KMS-11 (cell line): ENCODE data around the gene STXBP1.
"Not testable (repeated sequence)": the region's sequence is repeated elsewhere in the genome, so short reads cannot be mapped to it uniquely, and the experiment has no call there.

Experiments
- H2AFZ ChIP-seq: fragments of 200-600 bp; sonication (generic); 2 replicates; pipeline ENCODE4 v1.6.1; 2016; ENCODE audit warnings: antibody characterized with exemption, mixed run types, low read depth
- H3K27ac ChIP-seq: fragments of 200-600 bp; sonication (generic); 2 replicates; pipeline ENCODE4 v1.6.1; 2016; ENCODE audit warnings: mild to moderate bottlenecking, mixed run types
- H3K27me3 ChIP-seq: fragments of 200-600 bp; sonication (generic); 2 replicates; pipeline ENCODE4 v1.6.1; 2017; ENCODE audit warnings: mild to moderate bottlenecking, low read depth, mixed run types, moderate library complexity; ENCODE audit not compliant: insufficient read depth
- H3K36me3 ChIP-seq: fragments of 200-600 bp; sonication (generic); 2 replicates; pipeline ENCODE4 v1.6.1; 2017; ENCODE audit warnings: mild to moderate bottlenecking, mixed run types; ENCODE audit not compliant: insufficient read depth
- H3K4me1 ChIP-seq: fragments of 200-600 bp; sonication (generic); 2 replicates; pipeline ENCODE4 v1.6.1; 2016; ENCODE audit warnings: mild to moderate bottlenecking, low read depth, mixed run types; ENCODE audit not compliant: poor library complexity, severe bottlenecking
- H3K4me2 ChIP-seq: fragments of 200-600 bp; sonication (generic); 2 replicates; pipeline ENCODE4 v1.7.0; 2016; ENCODE audit warnings: mild to moderate bottlenecking, mixed run types
- H3K4me3 ChIP-seq: fragments of 200-600 bp; sonication (generic); IDR thresholded peaks from 2 replicates; pipeline ENCODE4 v1.6.1; 2017; ENCODE audit warnings: low read depth, low read length, mixed read lengths; ENCODE audit not compliant: insufficient read depth
- H3K79me2 ChIP-seq: fragments of 200-600 bp; sonication (generic); 2 replicates; pipeline ENCODE4 v1.6.1; 2016; ENCODE audit warnings: low read depth, mixed run types; ENCODE audit not compliant: insufficient read depth
- H3K9ac ChIP-seq: fragments of 200-600 bp; sonication (generic); 2 replicates; pipeline ENCODE4 v1.6.1; 2016; ENCODE audit warnings: mild to moderate bottlenecking, mixed run types
- H4K20me1 ChIP-seq: fragments of 200-600 bp; sonication (generic); 2 replicates; pipeline ENCODE4 v1.6.1; 2016; ENCODE audit warnings: mild to moderate bottlenecking, mixed run types; ENCODE audit not compliant: insufficient read depth
- TF ChIP-seq, protein P1 (sequence below): fragments of 200-600 bp; sonication (generic); conservative IDR thresholded peaks from 2 replicates; pipeline ENCODE4 v1.6.1; 2017; ENCODE audit warnings: low read depth, mild to moderate bottlenecking, antibody characterized with exemption, low read length, moderate library complexity, mixed read lengths

Gene STXBP1

DNA sequence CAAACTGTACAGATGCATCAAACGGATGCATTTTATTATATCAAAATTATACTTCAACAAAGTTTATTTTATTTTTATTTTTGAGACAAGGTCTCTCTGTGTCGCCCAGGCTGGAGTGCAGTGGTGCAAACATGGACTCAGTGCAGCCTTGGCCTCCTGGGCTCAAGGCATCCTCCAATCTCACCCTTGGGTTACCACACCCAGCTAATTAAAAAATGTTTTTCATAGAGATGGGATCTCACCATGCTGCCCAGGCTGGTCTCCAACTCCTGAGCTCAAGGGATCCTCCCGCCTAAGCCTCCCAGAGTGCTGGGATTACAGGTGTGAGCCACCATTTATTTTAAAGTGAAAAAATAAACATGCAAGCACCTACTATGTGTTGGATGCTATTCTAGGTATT, 40.1 kb upstream of the STXBP1 start:
- Histone ChIP-seq H3K36me3 (no peaks in the 10 kb centered on the region), H4K20me1 (no peaks in the 10 kb centered on the region), H3K9ac (no peak overlapping the region), H3K79me2 (no peaks in the 10 kb centered on the region), H3K4me1 (peaks cover 14% of the 10 kb centered on the region), H3K4me2 (no peak overlapping the region), H2AFZ (no peak overlapping the region), H3K27me3 (no peaks in the 10 kb centered on the region), H3K4me3 (no peak overlapping the region), H3K27ac (no peak overlapping the region)
- TF ChIP-seq, protein P1, sequence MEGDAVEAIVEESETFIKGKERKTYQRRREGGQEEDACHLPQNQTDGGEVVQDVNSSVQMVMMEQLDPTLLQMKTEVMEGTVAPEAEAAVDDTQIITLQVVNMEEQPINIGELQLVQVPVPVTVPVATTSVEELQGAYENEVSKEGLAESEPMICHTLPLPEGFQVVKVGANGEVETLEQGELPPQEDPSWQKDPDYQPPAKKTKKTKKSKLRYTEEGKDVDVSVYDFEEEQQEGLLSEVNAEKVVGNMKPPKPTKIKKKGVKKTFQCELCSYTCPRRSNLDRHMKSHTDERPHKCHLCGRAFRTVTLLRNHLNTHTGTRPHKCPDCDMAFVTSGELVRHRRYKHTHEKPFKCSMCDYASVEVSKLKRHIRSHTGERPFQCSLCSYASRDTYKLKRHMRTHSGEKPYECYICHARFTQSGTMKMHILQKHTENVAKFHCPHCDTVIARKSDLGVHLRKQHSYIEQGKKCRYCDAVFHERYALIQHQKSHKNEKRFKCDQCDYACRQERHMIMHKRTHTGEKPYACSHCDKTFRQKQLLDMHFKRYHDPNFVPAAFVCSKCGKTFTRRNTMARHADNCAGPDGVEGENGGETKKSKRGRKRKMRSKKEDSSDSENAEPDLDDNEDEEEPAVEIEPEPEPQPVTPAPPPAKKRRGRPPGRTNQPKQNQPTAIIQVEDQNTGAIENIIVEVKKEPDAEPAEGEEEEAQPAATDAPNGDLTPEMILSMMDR = no peak

DNA sequence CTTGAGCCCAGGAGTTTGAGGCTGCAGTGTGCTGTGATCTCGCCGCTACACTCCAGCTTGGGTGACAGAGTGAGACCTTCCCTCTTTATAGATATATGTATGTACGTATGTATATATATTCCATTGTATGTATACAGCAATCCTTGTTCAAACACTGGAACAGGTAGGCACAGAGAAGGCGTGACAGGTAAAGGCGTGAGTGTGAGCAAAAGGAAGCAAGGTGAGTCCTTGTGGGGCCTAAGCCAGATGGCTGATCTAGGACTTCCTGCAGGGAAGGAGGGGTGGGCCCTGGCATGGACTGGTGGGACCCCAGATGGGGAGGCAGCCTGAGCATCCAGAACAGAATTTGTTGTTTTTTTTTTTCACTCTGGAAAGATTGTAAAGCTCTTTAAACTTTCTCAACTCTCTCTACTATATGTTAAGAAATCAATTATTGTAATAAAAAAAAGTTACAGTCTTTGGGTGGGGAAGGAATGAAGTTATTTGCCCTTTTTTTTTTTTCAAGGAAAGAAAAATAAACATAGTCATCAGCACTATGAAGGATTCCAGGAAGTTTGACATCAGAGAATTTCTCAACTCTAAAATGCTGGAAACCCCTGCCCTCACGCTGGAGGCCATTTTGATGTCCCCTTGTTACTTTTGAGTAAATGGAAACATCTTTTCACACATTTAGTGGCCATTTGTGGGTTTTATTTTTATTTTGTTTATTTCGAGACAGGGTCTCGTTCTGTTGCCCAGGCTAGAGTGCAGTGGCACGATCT, 38.9 kb upstream of the STXBP1 start:
- Histone ChIP-seq H3K9ac (no peak overlapping the region), H3K36me3 (no peaks in the 10 kb centered on the region), H4K20me1 (no peaks in the 10 kb centered on the region), H3K4me2 (no peak overlapping the region), H3K27ac (no peak overlapping the region), H3K27me3 (no peaks in the 10 kb centered on the region), H2AFZ (no peak overlapping the region), H3K4me3 (no peak overlapping the region), H3K4me1 (peaks cover 14% of the 10 kb centered on the region), H3K79me2 (no peaks in the 10 kb centered on the region)
- TF ChIP-seq, protein P1 = no peak

DNA sequence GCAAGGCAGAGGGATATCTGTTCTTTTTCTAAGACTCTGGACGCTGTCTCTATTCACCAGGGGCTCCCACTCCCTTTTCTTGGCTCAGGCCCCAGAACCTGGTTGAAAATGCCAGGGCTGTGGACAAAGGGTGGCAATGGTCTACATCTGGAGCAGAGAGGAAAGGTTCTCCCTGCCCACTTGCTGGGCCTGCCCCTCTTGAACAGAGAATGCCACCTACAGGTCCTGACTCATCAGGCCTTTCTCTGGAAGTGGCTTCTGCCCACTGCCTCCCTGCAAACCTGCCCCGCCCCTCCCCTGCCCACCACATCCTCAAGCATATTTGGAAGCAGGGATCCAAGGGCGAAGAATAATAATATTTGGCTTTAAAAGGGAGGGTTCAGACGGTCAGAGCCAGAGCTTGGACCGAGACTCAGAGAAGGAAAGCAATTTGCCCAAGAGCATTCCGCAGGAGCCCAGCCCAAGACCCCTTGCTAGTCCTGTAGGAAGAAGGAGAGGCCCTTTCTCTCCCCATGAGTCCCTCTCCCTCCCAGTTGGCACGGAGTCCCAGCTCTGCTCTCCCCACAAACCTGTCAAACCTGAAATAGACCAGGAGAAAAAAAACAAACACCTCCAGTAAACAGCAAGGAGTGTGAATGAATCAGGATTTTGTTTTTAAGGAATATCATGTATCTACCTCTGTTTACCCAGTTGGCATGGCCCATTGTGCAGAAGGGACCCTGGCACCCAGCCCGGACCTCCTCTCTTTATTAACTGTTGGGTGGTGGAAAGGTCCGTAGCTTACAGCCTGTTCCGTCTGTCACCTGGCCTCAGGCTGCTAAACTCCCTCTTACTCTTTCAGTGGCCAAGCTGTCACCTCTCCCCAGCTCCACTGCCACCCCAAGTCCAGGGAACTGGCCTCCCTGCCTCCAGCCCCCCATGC, 37.7 kb upstream of the STXBP1 start:
- Histone ChIP-seq H3K4me1 (peaks cover 14% of the 10 kb centered on the region), H4K20me1 (no peaks in the 10 kb centered on the region), H3K36me3 (no peaks in the 10 kb centered on the region), H3K9ac (no peak overlapping the region), H3K79me2 (no peaks in the 10 kb centered on the region), H3K27me3 (no peaks in the 10 kb centered on the region), H3K4me2 (no peak overlapping the region), H2AFZ (no peak overlapping the region), H3K27ac (no peak overlapping the region), H3K4me3 (no peak overlapping the region)
- TF ChIP-seq, protein P1 = no peak

DNA sequence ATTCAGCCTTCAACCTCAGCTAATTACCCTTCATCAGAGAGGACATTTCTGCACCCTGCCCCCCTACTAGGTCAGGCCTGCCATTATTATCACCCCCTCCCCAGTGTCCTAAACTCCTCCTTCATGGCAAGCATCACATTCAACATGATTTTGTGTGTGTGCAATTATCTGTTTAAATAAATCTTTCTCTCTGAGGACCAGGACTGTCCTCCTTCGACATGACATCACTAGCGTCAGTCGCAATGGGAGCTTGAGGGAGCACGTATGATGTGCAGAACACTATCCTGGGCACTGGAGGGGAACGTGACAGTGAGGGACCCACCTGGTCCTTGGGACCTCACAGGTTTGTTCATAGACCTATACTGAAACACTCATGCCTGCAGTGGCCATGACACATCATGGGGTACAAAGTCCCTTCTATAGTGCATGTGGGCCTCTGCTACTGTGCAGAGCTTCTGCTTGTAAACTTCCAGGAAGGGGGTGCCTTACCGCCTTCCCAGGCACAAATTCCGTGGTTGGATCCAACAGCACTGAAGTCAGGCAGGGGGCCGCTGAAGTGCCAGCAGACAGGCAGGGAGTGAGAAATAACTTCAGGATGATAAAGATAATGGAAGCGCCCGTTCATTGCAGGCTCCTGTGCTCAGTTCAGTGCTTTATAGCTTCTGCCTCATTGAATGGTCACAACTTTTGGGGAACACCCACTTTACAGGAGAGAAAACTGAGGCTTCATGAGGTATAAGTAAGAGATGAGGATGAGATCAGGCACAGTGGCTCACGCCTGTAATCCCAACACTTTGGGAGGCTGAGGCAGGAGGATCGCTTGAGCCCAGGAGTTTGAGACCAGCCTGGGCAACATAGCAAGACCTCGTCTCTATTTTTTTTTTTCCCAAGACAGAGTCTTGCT, 36.0 kb upstream of the STXBP1 start:
- Histone ChIP-seq H4K20me1 (no peaks in the 10 kb centered on the region), H3K27ac (no peak overlapping the region), H3K36me3 (no peaks in the 10 kb centered on the region), H3K79me2 (no peaks in the 10 kb centered on the region), H3K4me2 (no peak overlapping the region), H3K9ac (no peak overlapping the region), H3K4me1 (no peaks in the 10 kb centered on the region), H3K4me3 (no peak overlapping the region), H2AFZ (no peak overlapping the region), H3K27me3 (no peaks in the 10 kb centered on the region)
- TF ChIP-seq, protein P1 = no peak

DNA sequence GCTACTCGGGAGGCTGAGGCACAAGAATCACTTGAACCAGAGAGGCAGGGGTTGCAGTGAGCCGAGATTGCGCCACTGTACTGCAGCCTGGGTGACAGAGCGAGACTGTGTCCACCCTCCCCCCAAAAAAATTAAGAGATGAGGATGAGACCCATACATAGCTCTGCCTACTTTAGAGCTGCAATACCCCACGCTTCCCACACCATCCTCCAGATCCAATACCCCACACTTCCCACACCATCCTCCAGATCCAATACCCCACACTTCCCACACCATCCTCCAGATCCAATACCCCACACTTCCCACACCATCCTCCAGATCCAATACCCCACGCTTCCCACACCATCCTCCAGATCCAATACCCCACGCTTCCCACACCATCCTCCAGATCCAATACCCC, 34.9 kb upstream of the STXBP1 start:
- not testable (repeated sequence) for H3K4me3 ChIP-seq, H3K79me2 ChIP-seq, H3K9ac ChIP-seq, H3K36me3 ChIP-seq, H4K20me1 ChIP-seq, H2AFZ ChIP-seq, H3K4me2 ChIP-seq, H3K27ac ChIP-seq, H3K27me3 ChIP-seq, H3K4me1 ChIP-seq
